SK-N-SH (cell line): Measurements from ENCODE around the gene RECK.

Source experiments
- POLR2AphosphoS5 ChIP-seq: IDR thresholded peaks from 2 replicates; pipeline ENCODE4 v1.6.1; 2012; ENCODE audit warnings: low read depth, low read length
- RCOR1 ChIP-seq: fragments of 150-350 bp; IDR thresholded peaks from 2 replicates; pipeline ENCODE4 v1.6.1; 2017; ENCODE audit warnings: antibody characterized with exemption, low read length

- TF ChIP-seq RCOR1 (no peak), POLR2AphosphoS5 (no peak)
These were observed 20.2 kb downstream of the RECK start for GRCh38 chr9:36056896-36057295.
